Stimulated activated CD4-positive, alpha-beta T cell treated with anti-CD3 and anti-CD28 coated beads, Interleukin-1b, Interleukin-23, amount 100 ng/mL, for 4 hours (primary cell): ENCODE measurements around the gene APELA.
"Not testable (repeated sequence)": the region's sequence is repeated elsewhere in the genome, so short reads cannot be mapped to it uniquely, and the experiment has no call there.

Source experiments
- DNase-seq, 2 donors: peaks; one replicate each; pipeline ENCODE4 v3.0.0-alpha.2; 2020; ENCODE audit warnings: low read depth in 2 of 2

APELA gene

DNA sequence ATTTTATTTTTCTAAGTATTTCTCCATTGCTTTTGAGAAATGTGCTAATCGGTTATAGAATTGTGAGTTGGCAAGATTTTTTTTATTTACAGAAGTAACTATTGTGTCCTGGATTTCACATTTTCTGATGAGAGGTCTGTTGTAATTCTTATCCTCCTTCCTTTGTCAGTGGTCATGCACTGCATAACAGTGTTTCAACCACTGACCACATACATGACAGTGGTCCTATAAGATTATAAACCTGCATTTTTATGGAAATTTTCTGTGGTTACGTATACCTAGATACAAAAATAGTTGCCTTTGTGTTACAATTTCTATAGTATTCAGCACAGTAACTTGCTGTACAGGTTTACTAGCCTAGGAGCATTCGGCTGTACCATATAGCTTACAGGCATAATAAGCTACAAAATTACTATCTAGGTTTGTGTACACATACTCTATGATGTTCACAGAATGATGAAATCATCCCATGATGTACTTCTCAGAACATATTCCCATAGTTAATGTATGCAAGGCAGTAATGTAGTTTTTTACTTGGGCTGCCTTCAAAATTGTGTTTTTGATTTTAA, 47.8 kb downstream of the APELA start:
- no peak for DNase-seq

DNA sequence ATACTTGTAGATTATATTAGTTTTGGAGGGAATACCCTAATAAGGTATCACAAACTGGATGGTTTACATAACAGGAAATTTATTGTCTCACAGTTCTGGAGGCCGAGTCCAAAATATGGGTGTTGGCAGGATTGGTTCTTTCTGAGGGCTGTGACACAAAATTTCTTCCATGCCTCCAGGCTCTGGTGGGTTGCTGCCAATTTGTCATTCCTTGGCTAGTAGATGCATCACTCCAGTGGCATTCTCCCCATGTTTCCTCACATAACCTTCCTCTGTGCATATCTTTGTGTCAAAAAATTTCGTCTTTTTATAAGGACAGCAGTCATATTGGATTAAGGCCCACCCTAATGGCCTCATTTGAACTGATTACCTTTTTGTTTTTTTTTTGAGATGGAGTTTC, 49.3 kb downstream of the APELA start:
- no peak for DNase-seq

DNA sequence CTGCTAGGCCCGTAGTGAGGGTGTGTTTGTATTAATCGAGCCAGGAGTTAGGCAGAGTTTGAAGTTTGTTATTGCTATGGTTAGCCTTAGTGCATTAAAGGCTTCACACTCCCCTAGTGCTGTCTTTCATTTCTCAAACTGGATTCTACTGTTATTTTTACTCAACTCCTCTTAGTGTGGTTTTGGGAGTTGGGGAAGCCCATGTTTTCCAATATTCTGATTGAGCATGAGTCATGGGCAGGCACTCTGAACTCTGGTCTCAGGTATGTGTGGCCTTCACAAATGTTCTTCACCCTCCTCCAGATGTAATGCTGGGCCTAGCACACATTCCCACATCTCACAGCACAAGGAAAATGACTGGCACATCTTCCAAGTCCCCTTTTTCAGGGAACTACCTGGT, 50.1 kb downstream of the APELA start:
- DNase-seq: not testable (repeated sequence)

DNA sequence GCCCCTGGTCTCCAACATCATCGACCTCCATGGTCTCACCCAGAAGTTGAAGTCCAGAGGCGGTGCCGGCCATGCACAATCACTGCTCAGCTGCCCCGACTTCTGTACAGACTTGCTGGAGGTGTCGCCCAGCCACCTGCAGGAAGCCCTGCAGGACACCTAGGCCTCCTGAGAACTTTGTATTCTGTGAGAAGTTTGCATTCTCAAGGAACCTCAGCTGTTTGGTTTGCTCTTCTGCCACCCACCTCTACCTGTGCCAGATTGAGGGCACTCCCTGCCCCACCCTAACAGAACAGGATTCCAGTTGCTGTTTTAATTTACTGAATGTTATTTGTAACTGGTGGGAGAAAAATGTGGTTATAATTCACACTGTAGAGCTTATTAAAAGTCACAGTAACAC, 53.7 kb downstream of the APELA start:
- no peak for DNase-seq

DNA sequence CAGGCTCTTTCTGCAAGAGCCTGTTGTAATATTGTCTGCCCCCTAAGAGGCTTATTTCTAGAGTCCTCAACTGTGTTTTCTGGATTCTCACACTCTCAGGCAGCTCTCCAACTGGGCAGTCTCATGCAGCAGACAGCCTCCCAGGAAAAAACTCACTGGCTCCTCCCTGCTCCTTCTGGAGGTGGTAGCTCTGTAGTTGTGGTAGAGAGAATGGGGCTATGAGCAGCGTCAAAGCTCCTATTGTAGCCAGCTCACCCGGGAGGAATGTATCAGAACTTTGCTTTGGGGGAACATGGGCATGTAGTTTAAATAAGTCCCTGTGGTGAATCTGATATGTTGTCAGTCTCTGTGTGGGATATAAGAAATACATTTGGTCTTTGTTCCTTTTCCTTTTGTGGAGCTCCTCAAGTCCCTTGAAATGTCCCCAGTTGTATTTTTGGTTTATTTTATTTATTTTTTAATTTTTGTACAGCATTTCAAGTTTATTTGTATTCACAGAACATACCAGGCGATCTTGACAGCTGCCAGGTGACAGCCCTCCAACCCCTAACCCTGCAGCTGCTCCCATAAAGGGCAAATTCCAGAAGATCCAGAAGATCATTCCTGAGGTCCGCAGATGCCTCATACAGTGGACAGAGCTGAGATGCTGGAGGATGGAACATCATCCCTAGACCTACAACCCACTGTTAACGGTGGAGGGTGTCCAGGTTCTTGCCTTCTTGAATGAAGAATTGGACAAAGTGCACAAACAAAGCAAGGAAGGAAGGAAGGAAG, 54.8 kb downstream of the APELA start:
- DNase-seq: no peak

DNA sequence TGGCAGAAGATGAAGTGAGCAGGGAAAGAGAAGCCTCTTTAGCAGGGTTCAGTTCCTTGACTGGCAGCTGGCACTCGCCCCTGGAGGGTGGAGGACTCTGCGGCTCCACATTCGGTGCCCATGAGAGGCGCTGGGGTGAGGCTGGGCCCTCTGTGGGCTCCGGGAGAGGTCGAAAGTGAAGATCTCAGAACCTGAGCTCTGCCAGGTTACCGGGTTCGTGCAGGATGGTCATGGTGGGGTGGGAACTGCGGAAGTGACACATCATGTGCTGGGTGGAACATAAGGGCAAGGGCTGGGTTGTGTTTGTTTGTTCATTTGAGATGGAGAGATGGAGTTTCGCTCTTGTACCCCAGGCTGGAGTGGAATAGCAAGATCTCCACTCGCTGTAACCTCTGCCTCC, 56.3 kb downstream of the APELA start:
- DNase-seq: no peak

DNA sequence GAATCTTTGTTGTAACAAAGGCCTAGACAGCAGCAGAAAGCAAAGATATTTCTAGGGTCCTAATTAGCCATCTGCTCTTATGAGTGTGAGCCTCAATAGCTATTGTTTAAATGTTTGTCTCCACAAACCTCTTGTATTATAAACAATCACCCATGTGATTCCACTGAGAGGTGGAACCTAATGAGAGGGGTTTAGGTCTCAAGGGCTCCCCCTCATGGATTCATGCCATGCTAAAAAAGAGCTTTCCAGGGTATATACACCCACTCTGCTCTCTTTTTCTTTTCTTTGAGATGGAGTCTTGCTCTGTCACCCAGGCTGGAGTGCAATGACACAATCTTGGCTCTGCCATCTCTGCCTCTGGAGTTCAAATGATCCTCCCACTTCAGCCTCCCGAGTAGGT, 58.4 kb downstream of the APELA start:
- DNase-seq: no peak

DNA sequence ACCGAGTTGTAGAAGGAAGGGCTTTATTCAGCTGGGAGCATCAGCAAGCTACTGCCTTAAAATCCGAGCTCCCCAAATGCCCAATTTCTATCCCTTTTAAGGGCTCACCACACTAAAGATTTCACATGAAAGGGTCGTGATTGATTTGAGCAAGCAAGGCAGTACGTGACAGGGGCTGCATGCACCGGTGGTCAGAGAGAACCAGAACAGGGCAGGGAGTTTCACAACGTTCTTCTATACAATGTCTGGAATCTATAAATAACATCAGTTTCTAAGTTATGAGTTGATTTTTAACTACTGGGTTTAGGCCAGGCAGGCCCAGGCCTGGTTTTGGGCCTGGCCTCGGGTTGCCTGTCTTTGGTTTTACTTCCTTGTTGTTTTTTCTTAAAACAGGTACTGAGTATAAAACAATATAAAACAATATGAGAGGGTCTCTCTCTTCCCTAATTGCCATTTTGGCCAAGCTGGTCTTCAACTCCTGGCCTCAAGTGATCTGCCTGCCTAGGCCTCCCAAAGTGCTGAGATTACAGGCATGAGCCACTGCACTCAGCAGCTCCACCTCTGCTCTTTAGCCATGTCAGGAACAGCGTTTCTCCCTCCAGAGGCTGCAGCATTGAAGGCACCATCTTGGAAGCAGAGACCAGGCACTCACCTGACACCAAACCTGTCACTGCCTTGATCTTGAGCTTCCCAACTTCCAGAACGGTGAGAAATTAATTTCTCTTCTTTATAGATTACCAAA, 59.1 kb downstream of the APELA start:
- DNase-seq: not testable (repeated sequence)

DNA sequence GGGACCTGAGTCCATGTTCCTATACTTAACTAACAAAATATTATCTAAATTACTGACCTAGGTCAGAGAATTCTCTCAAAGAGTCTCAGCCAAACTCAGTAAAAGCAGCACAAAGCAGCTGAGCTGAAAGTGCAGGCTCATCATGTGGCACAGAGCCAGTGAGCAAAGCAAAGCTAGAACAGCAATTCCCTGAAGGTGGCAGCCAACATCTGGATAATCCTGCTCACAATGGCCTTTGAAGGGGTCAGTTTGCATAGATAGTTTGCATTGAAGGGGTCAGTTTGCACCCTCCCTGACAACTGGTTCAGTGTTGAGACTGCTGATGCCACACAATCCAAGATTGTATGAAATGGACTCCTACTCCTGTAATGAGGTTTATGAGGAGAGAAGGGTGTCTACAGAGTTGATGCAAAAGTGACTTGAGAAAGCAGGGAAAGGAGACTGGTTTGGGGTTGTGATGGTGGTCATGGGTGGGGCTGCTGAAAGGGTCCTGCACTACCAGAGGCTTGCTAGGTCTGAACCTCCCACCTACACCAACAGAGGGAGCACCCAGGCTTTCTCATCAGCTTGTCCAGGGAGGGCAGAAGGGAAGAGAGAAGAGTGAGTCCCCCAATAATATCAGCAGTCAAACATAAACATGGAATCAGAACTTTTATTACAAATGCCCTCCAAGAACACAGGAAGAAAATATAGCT, 60.7 kb downstream of the APELA start:
- DNase-seq: no peak

DNA sequence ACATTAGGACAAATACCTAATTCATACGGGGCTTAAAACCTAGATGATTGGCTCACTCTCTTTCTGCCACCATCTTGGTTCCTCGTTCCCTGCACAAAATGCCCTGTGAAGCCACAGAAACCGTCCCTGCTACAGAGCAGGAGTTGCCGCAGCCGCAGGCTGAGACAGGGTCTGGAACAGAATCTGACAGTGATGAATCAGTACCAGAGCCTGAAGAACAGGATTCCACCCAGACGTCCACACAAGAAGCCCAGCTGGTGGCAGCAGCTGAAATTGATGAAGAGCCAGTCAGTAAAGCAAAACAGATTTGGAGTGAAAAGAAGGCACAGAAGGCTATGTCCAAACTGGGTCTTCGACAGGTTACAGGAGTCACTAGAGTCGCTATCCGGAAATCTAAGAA, 66.2 kb downstream of the APELA start:
- no peak for DNase-seq

DNA sequence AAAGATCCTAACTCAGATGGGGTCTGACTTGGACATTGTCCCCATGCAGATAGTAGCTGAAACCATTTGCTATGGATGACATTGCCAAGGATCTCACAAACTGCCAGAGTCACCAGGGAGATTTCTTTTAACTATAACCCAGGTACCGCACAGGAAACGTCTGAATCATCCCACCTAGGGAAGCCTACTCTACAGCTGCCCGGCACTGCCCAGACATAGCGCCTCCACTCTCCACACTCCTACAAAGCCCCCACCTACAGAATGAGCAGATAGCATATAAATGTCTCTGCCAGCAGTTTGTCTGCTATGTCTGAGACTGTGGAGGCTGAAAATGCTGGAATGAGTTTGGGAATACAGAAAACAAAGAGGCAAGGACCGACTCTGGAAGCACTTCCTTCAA, 68.2 kb downstream of the APELA start:
- no peak for DNase-seq

DNA sequence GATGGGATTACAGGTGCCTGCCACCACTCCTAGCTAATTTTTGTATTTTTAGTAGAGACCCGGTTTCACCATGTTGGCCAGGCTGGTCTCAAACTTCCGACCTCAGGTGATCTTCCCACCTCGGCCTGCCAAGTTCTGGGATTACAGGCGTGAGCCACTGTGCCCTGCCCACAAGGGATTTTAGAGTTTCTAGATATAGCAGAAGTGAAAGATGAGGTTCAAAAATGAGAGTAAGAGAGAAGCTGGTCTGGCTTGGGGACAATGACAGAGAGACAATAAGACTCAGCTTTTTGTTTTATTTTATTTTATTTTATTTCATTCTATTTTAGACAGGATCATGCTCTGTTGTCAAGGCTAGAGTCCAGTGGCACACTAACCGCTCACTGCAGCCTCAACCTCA, 69.8 kb downstream of the APELA start:
- no peak for DNase-seq
